GM12878 (cell line): ENCODE measurements around the gene DCC. TPM values are rescaled to one million over a fixed set of nuclear protein-coding genes. Genes with fewer than 3 reads are reported as not detected.

ENCODE experiments used
- ATAC-seq: fragments of 200-7000 bp; cut with Tn5 transposase; 3 replicates; pipeline ENCODE4 v1.9.1; 2020; ENCODE audit warnings: mild to moderate bottlenecking, moderate library complexity
- BruUV-seq: library from RNA; stranded (reverse); fragments of 400-500 nt; replicated peaks from 2 replicates; lab custom pipeline; 2021; lab: Mats Ljungman, UMichigan
- CTCF ChIA-PET: fragments of 300-600 bp; sonication (Branson Sonifier 250); formaldehyde crosslinking; extraction: SDS; loops from one replicate; lab custom pipeline; 2021; ENCODE audit warnings: inconsistent platforms; lab: Yijun Ruan, JAX
- POLR2A ChIA-PET: fragments of 350-600 bp; formaldehyde crosslinking; extraction: SDS; loops from one replicate; lab custom pipeline; 2021; ENCODE audit warnings: inconsistent platforms; lab: Charles Lee
- RAD21 ChIA-PET: fragments of 300-600 bp; sonication (Branson Sonifier 250); formaldehyde crosslinking; loops from one replicate; lab custom pipeline; 2023; ENCODE audit warnings: antibody characterized with exemption; ENCODE audit not compliant: unreplicated experiment; lab: Charles Lee
- SMC1A ChIA-PET: fragments of 300-600 bp; sonication (Branson Sonifier 250); formaldehyde crosslinking; loops from one replicate; lab custom pipeline; 2023; ENCODE audit not compliant: unreplicated experiment, uncharacterized antibody; lab: Charles Lee
- DNase-seq: peaks from one replicate; pipeline ENCODE4 v3.0.0-alpha.2; 2011; ENCODE audit warnings: low read depth, low spot score
- FAIRE-seq: peaks from 3 replicates; lab custom pipeline; 2011; peaks lifted over from hg19 to GRCh38; lab: Jason Lieb, UNC
- H2AFZ ChIP-seq: 2 replicates; pipeline ENCODE4 v1.6.0; 2011; ENCODE audit warnings: low read depth, low read length, control low read depth; ENCODE audit not compliant: control insufficient read depth
- H3K27ac ChIP-seq: 2 replicates; pipeline ENCODE4 v1.5.1; 2011; ENCODE audit warnings: control low read depth; ENCODE audit not compliant: control insufficient read depth, insufficient read depth
- H3K27me3 ChIP-seq, 2 experiments: replicated peaks in 1 of 2; 2 replicates each; pipeline versions ENCODE4 v1.6.0 to v1.6.1; 2011; ENCODE audit warnings: low read length in 1 of 2; ENCODE audit not compliant: control insufficient read depth in 2 of 2, insufficient read depth in 2 of 2
- H3K36me3 ChIP-seq, 2 experiments: 2 replicates each; pipeline ENCODE4 v1.5.1; 2011; ENCODE audit warnings: low read length in 1 of 2; ENCODE audit not compliant: control insufficient read depth in 2 of 2, insufficient read depth in 2 of 2
- H3K4me1 ChIP-seq: 2 replicates; pipeline ENCODE4 v1.6.1; 2011; ENCODE audit warnings: mild to moderate bottlenecking, low read length, moderate library complexity, mixed read lengths; ENCODE audit not compliant: control insufficient read depth, insufficient read depth
- H3K4me2 ChIP-seq: 2 replicates; pipeline ENCODE4 v1.6.0; 2011; ENCODE audit warnings: control low read depth; ENCODE audit not compliant: control insufficient read depth, insufficient read depth
- H3K4me3 ChIP-seq: fragments of 200-600 bp; sonication (generic); 2 replicates; pipeline ENCODE4 v1.5.1; 2016
- H3K79me2 ChIP-seq: 2 replicates; pipeline ENCODE4 v1.6.0; 2011; ENCODE audit warnings: low read length; ENCODE audit not compliant: control insufficient read depth, insufficient read depth
- H3K9ac ChIP-seq: 2 replicates; pipeline ENCODE4 v1.8.0; 2011; ENCODE audit warnings: low read length, control low read depth, mixed read lengths; ENCODE audit not compliant: control insufficient read depth, insufficient read depth
- H3K9me3 ChIP-seq: replicated peaks from 3 replicates; pipeline ENCODE4 v1.5.1; 2011; ENCODE audit warnings: mild to moderate bottlenecking, low read length; ENCODE audit not compliant: control insufficient read depth, insufficient read depth
- H4K20me1 ChIP-seq: 2 replicates; pipeline ENCODE4 v1.6.0; 2011; ENCODE audit not compliant: control insufficient read depth, insufficient read depth
- BMI1 ChIP-seq: fragments of 450-650 bp; IDR thresholded peaks from 2 replicates; pipeline ENCODE4 v1.6.1; 2016; ENCODE audit warnings: mild to moderate bottlenecking, moderate library complexity, borderline replicate concordance
- E4F1 ChIP-seq: fragments of 450-650 bp; IDR thresholded peaks from 2 replicates; pipeline ENCODE4 v1.6.1; 2018; ENCODE audit warnings: borderline replicate concordance, mild to moderate bottlenecking; ENCODE audit not compliant: partially characterized antibody
- EP300 ChIP-seq, 2 experiments: fragments of 150-350 bp in 1 of 2; IDR thresholded peaks; 2 replicates each; pipeline ENCODE4 v1.6.1; 2011 to 2012; ENCODE audit warnings: low read depth in 2 of 2, low read length in 2 of 2, borderline replicate concordance in 1 of 2, improper control_type of control experiment in 1 of 2, inconsistent platforms in 1 of 2; ENCODE audit not compliant: control insufficient read depth in 1 of 2
- HCFC1 ChIP-seq: fragments of 150-350 bp; IDR thresholded peaks from 2 replicates; pipeline ENCODE4 v1.6.1; 2014; ENCODE audit warnings: low read length
- JUND ChIP-seq: IDR thresholded peaks from 2 replicates; pipeline ENCODE4 v1.6.1; 2012; ENCODE audit warnings: low read depth, mild to moderate bottlenecking, low read length, improper control_type of control experiment, moderate library complexity
- MLLT1 ChIP-seq: fragments of 450-650 bp; IDR thresholded peaks from 2 replicates; pipeline ENCODE4 v1.6.1; 2016; ENCODE audit warnings: mild to moderate bottlenecking
- MTA3 ChIP-seq: IDR thresholded peaks from 2 replicates; pipeline ENCODE4 v1.6.1; 2012; ENCODE audit warnings: low read length, inconsistent platforms, borderline replicate concordance
- PAX8 ChIP-seq: fragments of 450-650 bp; IDR thresholded peaks from 2 replicates; pipeline ENCODE4 v1.6.1; 2017; ENCODE audit warnings: mild to moderate bottlenecking, moderate library complexity
- RCOR1 ChIP-seq: conservative IDR thresholded peaks from 2 replicates; pipeline ENCODE4 v1.6.1; 2012; ENCODE audit warnings: low read depth, low read length, improper control_type of control experiment
- SMAD1 ChIP-seq: fragments of 450-650 bp; IDR thresholded peaks from 2 replicates; pipeline ENCODE4 v1.6.1; 2018; ENCODE audit warnings: mild to moderate bottlenecking, low read depth; ENCODE audit not compliant: partially characterized antibody
- SPI1 ChIP-seq: IDR thresholded peaks from 2 replicates; pipeline ENCODE4 v1.6.1; 2011; ENCODE audit warnings: low read depth, mild to moderate bottlenecking, low read length, moderate library complexity, borderline replicate concordance; ENCODE audit not compliant: insufficient read depth
- SREBF1 ChIP-seq: IDR thresholded peaks from 2 replicates; pipeline ENCODE4 v1.6.1; 2012; ENCODE audit warnings: mild to moderate bottlenecking, low read length
- USF1 ChIP-seq: IDR thresholded peaks from 2 replicates; pipeline ENCODE4 v1.6.1; 2011; ENCODE audit warnings: borderline replicate concordance, low read depth, mild to moderate bottlenecking, moderate library complexity, mixed read lengths, low read length; ENCODE audit not compliant: insufficient read depth; ENCODE audit errors: extremely low read length
- ZNF274 ChIP-seq: IDR thresholded peaks from one replicate; pipeline ENCODE4 v1.8.0; 2011; ENCODE audit not compliant: insufficient read length, insufficient read depth
- WGBS: methylation state at CpG from one replicate; pipeline ENCODE4 v1.1.6; 2016; ENCODE audit warnings: low lambda C conversion rate; ENCODE audit not compliant: insufficient replicate concordance, insufficient coverage; ENCODE audit errors: missing lambda C conversion rate; 5-methylcytosine and 5-hydroxymethylcytosine counted together
- in situ Hi-C: fragments of 300-500 bp; cut with MboI; formaldehyde crosslinking; loops from 9 replicates; pipeline ENCODE4 v1.14.3; 2018; ENCODE audit warnings: mixed read lengths
- intact Hi-C: fragments of 100-400 bp; cut with micrococcal nuclease; formaldehyde crosslinking; loops from one replicate; pipeline ENCODE4 v1.14.2; 2022; ENCODE audit not compliant: unreplicated experiment
- polyA plus RNA-seq, 11 experiments: library from polyadenylated mRNA; depleted of rRNA in 4 of 11; unstranded in 6 of 11; stranded (reverse) in 5 of 11; fragments of >200 nt; fragmentation: Nextera tagmentation in 4 of 11; fragmentation: Illumina TruSeq in 1 of 11; extraction: Ambion mirVana in 4 of 11; extraction: Trizol in 1 of 11; gene quantifications; 1 replicate in 1 of 11; 2 replicates in 10 of 11; pipeline versions ENCODE4 v1.2.1 to v1.2.3, GENCODE V29; 2011 to 2016; ENCODE audit warnings: inconsistent platforms in 2 of 11, missing spikeins in 2 of 11, low read depth in 1 of 11
- total RNA-seq, 4 experiments: library from RNA; depleted of rRNA in 3 of 4; stranded (reverse); fragments of >200 nt in 3 of 4; fragmentation: Illumina TruSeq in 1 of 4; extraction: Trizol in 1 of 4; gene quantifications; 2 replicates each; pipeline versions ENCODE4 v1.2.1 to v1.2.3, GENCODE V29; 2013 to 2021
- TF ChIP-seq, protein P1 (sequence below): IDR thresholded peaks from 2 replicates; pipeline ENCODE4 v1.6.1; 2012; ENCODE audit warnings: low read depth, low read length, improper control_type of control experiment

The DCC gene
- total and polyA plus RNA-seq, 10 of the 15 experiments (the other 5 are each of a cell fraction or from before 2014, with no cell fraction given), result 0.01 TPM; not detected in 9

GRCh38 chr18:53536908-53537307, 1196.9 kb downstream of the DCC start:
- no peak for ATAC-seq
- no peak for DNase-seq
- Histone ChIP-seq H3K4me2 (no peak overlapping the region), H3K9ac (no peak overlapping the region), H3K36me3 (no peaks in the 10 kb centered on the region), H3K4me3 (no peak overlapping the region), H2AFZ (no peak overlapping the region), H4K20me1 (no peaks in the 10 kb centered on the region), H3K4me1 (no peaks in the 10 kb centered on the region), H3K9me3 (no peaks in the 10 kb centered on the region), H3K27me3 (no peaks in the 10 kb centered on the region), H3K79me2 (no peaks in the 10 kb centered on the region), H3K27ac (no peak overlapping the region)
- ChIA-PET SMC1A (no interaction called here), POLR2A (no interaction called here), RAD21 (no interaction called here), CTCF (no interaction called here)
- BruUV-seq, result no TSS peak
- intact Hi-C loops (no loop called here), in situ Hi-C loops (no loop called here)
- 22% methylated on average over 2 of the region's 2 CpGs for WGBS
- TF ChIP-seq E4F1 (no peak), ZNF274 (no peak), SMAD1 (no peak), RCOR1 (no peak), MTA3 (no peak), EP300 (IDR thresholded peaks at IDR 0.05; ENCODE audit: borderline replicate concordance in 1 of 2, control insufficient read depth in 1 of 2, low read depth in 2 of 2, low read length in 2 of 2) (no peak), MLLT1 (no peak), PAX8 (no peak), SREBF1 (no peak), USF1 (no peak), SPI1 (no peak), HCFC1 (no peak), JUND (no peak), BMI1 (no peak)
- TF ChIP-seq, protein P1, sequence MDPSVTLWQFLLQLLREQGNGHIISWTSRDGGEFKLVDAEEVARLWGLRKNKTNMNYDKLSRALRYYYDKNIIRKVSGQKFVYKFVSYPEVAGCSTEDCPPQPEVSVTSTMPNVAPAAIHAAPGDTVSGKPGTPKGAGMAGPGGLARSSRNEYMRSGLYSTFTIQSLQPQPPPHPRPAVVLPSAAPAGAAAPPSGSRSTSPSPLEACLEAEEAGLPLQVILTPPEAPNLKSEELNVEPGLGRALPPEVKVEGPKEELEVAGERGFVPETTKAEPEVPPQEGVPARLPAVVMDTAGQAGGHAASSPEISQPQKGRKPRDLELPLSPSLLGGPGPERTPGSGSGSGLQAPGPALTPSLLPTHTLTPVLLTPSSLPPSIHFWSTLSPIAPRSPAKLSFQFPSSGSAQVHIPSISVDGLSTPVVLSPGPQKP, result no peak
- FAIRE-seq, result no peak
